ENCODE data around the gene FRMD1. TPM values are rescaled to one million over a fixed set of nuclear protein-coding genes. Genes with fewer than 3 reads are reported as not detected.

FRMD1 gene
- total RNA-seq, 4 donors from 2014 or later = 0.04 to 0.12 TPM; not detected in 2

GRCh38 chr6:168062346-168063289 is 16.4 kb downstream of the FRMD1 start:
- Histone ChIP-seq H3K9me3 (no peaks in the 10 kb centered on the region), H3K36me3 (no peaks in the 10 kb centered on the region), H3K4me3 (no peak overlapping the region), H3K27ac (no peak overlapping the region), H3K4me1 (no peaks in the 10 kb centered on the region), H3K27me3 (no peaks in the 10 kb centered on the region)
- in situ Hi-C loops (cut with MboI; ENCODE audit: low sequenced_read_pairs in 4 of 4) (no loop called here), intact Hi-C loops (cut with DNase I; ENCODE audit: low total_unique reads) (no loop called here)
- ATAC-seq = no peak
- no peak for TF ChIP-seq POLR2A (IDR thresholded peaks at IDR 0.05)
- TF ChIP-seq CTCF (IDR thresholded peaks at IDR 0.05 in 4 of 5, conservative IDR thresholded peaks at IDR 0.05 in 1 of 5) = no peak
- no peak for DNase-seq

- in situ Hi-C loops (cut with MboI; ENCODE audit: low sequenced_read_pairs in 4 of 4) = no loop called here
- intact Hi-C loops (cut with DNase I; ENCODE audit: low total_unique reads) = no loop called here
- H3K36me3 ChIP-seq = no peaks in the 10 kb centered on the region
- no peak overlapping the region for H3K4me3 ChIP-seq
- H3K27me3 ChIP-seq = no peaks in the 10 kb centered on the region
- DNase-seq (no peak), ATAC-seq (no peak)
- TF ChIP-seq CTCF (IDR thresholded peaks at IDR 0.05 in 4 of 5, conservative IDR thresholded peaks at IDR 0.05 in 1 of 5) (no peak), POLR2A (IDR thresholded peaks at IDR 0.05) (no peak)
- H3K27ac ChIP-seq = no peak overlapping the region
- no peaks in the 10 kb centered on the region for H3K9me3 ChIP-seq
- no peaks in the 10 kb centered on the region for H3K4me1 ChIP-seq
Measured at GRCh38 chr6:168061269-168062210, 17.5 kb downstream of the FRMD1 start.

GRCh38 chr6:168060521-168060931 is 18.5 kb downstream of the FRMD1 start:
- H3K9me3 ChIP-seq = no peaks in the 10 kb centered on the region
- ATAC-seq (peak; percentile 34 to 36), DNase-seq (peak in 1 of 2 donors; percentile 26)
- no peak overlapping the region for H3K27ac ChIP-seq
- peaks cover 2% of the 10 kb centered on the region in 2 donors for H3K4me1 ChIP-seq
- in situ Hi-C loops (cut with MboI; ENCODE audit: low sequenced_read_pairs in 4 of 4) = no loop called here
- no peaks in the 10 kb centered on the region for H3K27me3 ChIP-seq
- intact Hi-C loops (cut with DNase I; ENCODE audit: low total_unique reads) = loop anchor here (1.0 kb wide), 1 partner anchor 73 kb away; no protein-coding TSS in a partner anchor
- H3K4me3 ChIP-seq = no peak overlapping the region
- peak; percentile 20 to 53 (median 42) for TF ChIP-seq CTCF (IDR thresholded peaks at IDR 0.05 in 4 of 5, conservative IDR thresholded peaks at IDR 0.05 in 1 of 5)
- TF ChIP-seq POLR2A (IDR thresholded peaks at IDR 0.05) = no peak
- H3K36me3 ChIP-seq = no peaks in the 10 kb centered on the region

GRCh38 chr6:168058691-168059551 is 20.1 kb downstream of the FRMD1 start:
- no peak overlapping the region for H3K4me3 ChIP-seq
- DNase-seq (no peak), ATAC-seq (no peak)
- intact Hi-C loops (cut with DNase I; ENCODE audit: low total_unique reads) = loop anchor here (10.0 kb wide), 1 partner anchor 154 kb away; no protein-coding TSS in a partner anchor
- no peak overlapping the region for H3K27ac ChIP-seq
- peaks cover 16 to 18% of the 10 kb centered on the region in 2 donors for H3K4me1 ChIP-seq
- no peaks in the 10 kb centered on the region for H3K36me3 ChIP-seq
- TF ChIP-seq POLR2A (IDR thresholded peaks at IDR 0.05) = no peak
- TF ChIP-seq CTCF (IDR thresholded peaks at IDR 0.05 in 4 of 5, conservative IDR thresholded peaks at IDR 0.05 in 1 of 5) = no peak
- no peaks in the 10 kb centered on the region for H3K27me3 ChIP-seq
- in situ Hi-C loops (cut with MboI; ENCODE audit: low sequenced_read_pairs in 4 of 4) = no loop called here
- no peaks in the 10 kb centered on the region for H3K9me3 ChIP-seq

Measured in gastrocnemius medialis (tissue), 4 donors.